HCT116 (cell line): Measurements from ENCODE around the gene PRSS27. TPM values are rescaled to one million over a fixed set of nuclear protein-coding genes. Genes with fewer than 3 reads are reported as not detected.

Experiments
- ATAC-seq: fragments of 200-7000 bp; cut with Tn5 transposase; 2 replicates; pipeline ENCODE4 v1.9.1; 2020; ENCODE audit warnings: mild to moderate bottlenecking, moderate library complexity
- BruUV-seq: library from RNA; stranded (reverse); fragments of 400-500 nt; replicated peaks from 2 replicates; lab custom pipeline; 2021; lab: Mats Ljungman, UMichigan
- CTCF ChIA-PET: fragments of 300-600 bp; sonication (Branson Sonifier 250); formaldehyde crosslinking; loops from one replicate; lab custom pipeline; 2021; ENCODE audit warnings: antibody characterized with exemption; lab: Charles Lee
- POLR2A ChIA-PET: fragments of 300-600, 350-600 bp; sonication (Branson Sonifier 250); formaldehyde crosslinking; loops from one replicate; lab custom pipeline; 2021; ENCODE audit warnings: antibody characterized with exemption; lab: Charles Lee
- RAD21 ChIA-PET, 2 experiments: fragments of 300-600 bp; sonication (Branson Sonifier 250); formaldehyde crosslinking; loops; one replicate each; lab custom pipeline; 2023; ENCODE audit warnings: low total read pairs in 2 of 2; ENCODE audit not compliant: uncharacterized antibody in 2 of 2, unreplicated experiment in 2 of 2, low non-redundant PET in 1 of 2; lab: Charles Lee
- DNase-seq: peaks from one replicate; pipeline ENCODE4 v3.0.0-alpha.2; 2010; ENCODE audit warnings: low read depth, low spot score
- H2AFZ ChIP-seq: fragments of 200-600 bp; shearing (Covaris generic), sonication (generic); 2 replicates; pipeline ENCODE4 v1.6.1; 2017; ENCODE audit warnings: low read depth, mixed run types, mixed read lengths, antibody characterized with exemption, low read length; ENCODE audit not compliant: poor library complexity, severe bottlenecking
- H3K27ac ChIP-seq: 2 replicates; pipeline ENCODE4 v1.5.1; 2012; ENCODE audit warnings: low read depth, low read length
- H3K27me3 ChIP-seq: fragments of 200-600 bp; sonication (generic); 2 replicates; pipeline ENCODE4 v1.6.1; 2016; ENCODE audit warnings: mixed run types, low read length, mixed read lengths; ENCODE audit not compliant: insufficient read depth
- H3K36me3 ChIP-seq, 2 experiments: fragments of 200-500 bp in 1 of 2; fragments of 200-600 bp in 1 of 2; sonication (Bioruptor generic) in 1 of 2; sonication (generic) in 1 of 2; 2 replicates each; pipeline versions ENCODE4 v1.5.1 to v1.6.1; 2014 to 2016; ENCODE audit warnings: low read length in 2 of 2, inconsistent platforms in 1 of 2, mixed read lengths in 1 of 2, mixed run types in 1 of 2; ENCODE audit not compliant: insufficient read depth in 2 of 2, control insufficient read depth in 1 of 2
- H3K4me1 ChIP-seq, 2 experiments: fragments of 200-600 bp in 1 of 2; sonication (generic) in 1 of 2; 2 replicates each; pipeline versions ENCODE4 v1.5.1 to v1.6.1; 2012 to 2017; ENCODE audit warnings: low read length in 2 of 2, inconsistent platforms in 1 of 2, mild to moderate bottlenecking in 1 of 2, mixed read lengths in 1 of 2, mixed run types in 1 of 2, moderate library complexity in 1 of 2; ENCODE audit not compliant: insufficient read depth in 2 of 2, control insufficient read depth in 1 of 2
- H3K4me2 ChIP-seq: fragments of 200-600 bp; sonication (generic); 2 replicates; pipeline ENCODE4 v1.6.1; 2017; ENCODE audit warnings: mixed run types, low read length, mixed read lengths
- H3K4me3 ChIP-seq, 2 experiments: fragments of 200-600 bp in 1 of 2; sonication (generic) in 1 of 2; replicated peaks in 1 of 2; 2 replicates each; pipeline ENCODE4 v1.5.1; 2011 to 2016; ENCODE audit warnings: low read length in 2 of 2, control low read depth in 1 of 2, low read depth in 1 of 2, mild to moderate bottlenecking in 1 of 2, mixed read lengths in 1 of 2, mixed run types in 1 of 2
- H3K79me2 ChIP-seq: fragments of 200-600 bp; sonication (generic); 2 replicates; pipeline ENCODE4 v1.6.1; 2017; ENCODE audit warnings: mild to moderate bottlenecking, mixed run types, low read length, moderate library complexity, mixed read lengths; ENCODE audit not compliant: insufficient read depth
- H3K9ac ChIP-seq: fragments of 200-600 bp; sonication (generic); 2 replicates; pipeline ENCODE4 v1.6.1; 2016; ENCODE audit warnings: low read length, mixed read lengths
- H3K9me2 ChIP-seq: fragments of 200-600 bp; sonication (generic), shearing (Covaris generic); 2 replicates; pipeline ENCODE4 v1.6.1; 2017; ENCODE audit warnings: mixed run types, mild to moderate bottlenecking, moderate library complexity; ENCODE audit not compliant: insufficient read depth
- H3K9me3 ChIP-seq, 2 experiments: fragments of 200-500 bp in 1 of 2; fragments of 200-600 bp in 1 of 2; sonication (Bioruptor generic) in 1 of 2; sonication (generic) in 1 of 2; 2 replicates each; pipeline ENCODE4 v1.6.1; 2014 to 2017; ENCODE audit warnings: low read length in 2 of 2, mixed read lengths in 2 of 2, inconsistent platforms in 1 of 2, low read depth in 1 of 2, mild to moderate bottlenecking in 1 of 2, mixed run types in 1 of 2, moderate library complexity in 1 of 2; ENCODE audit not compliant: control insufficient read depth in 1 of 2, insufficient read depth in 1 of 2
- H4K20me1 ChIP-seq: fragments of 200-600 bp; sonication (generic), shearing (Covaris generic); 2 replicates; pipeline ENCODE4 v1.6.1; 2017; ENCODE audit warnings: mixed run types, mild to moderate bottlenecking, moderate library complexity; ENCODE audit not compliant: insufficient read depth
- ATF3 ChIP-seq: IDR thresholded peaks from 2 replicates; pipeline ENCODE4 v1.6.1; 2012
- CTCF ChIP-seq, 3 experiments: fragments of 200-600 bp in 1 of 3; sonication (generic) in 1 of 3; IDR thresholded peaks in 2 of 3; conservative IDR thresholded peaks in 1 of 3; 2 replicates each; pipeline ENCODE4 v1.5.1; 2012 to 2017; ENCODE audit warnings: low read depth in 2 of 3, low read length in 2 of 3, antibody characterized with exemption in 1 of 3, borderline replicate concordance in 1 of 3, control low read depth in 1 of 3, mild to moderate bottlenecking in 1 of 3, mixed read lengths in 1 of 3, mixed run types in 1 of 3, moderate library complexity in 1 of 3; ENCODE audit not compliant: insufficient read depth in 1 of 3
- EGR1 ChIP-seq: IDR thresholded peaks from 2 replicates; pipeline ENCODE4 v1.6.1; 2012; ENCODE audit warnings: low read depth
- ELF1 ChIP-seq: IDR thresholded peaks from 2 replicates; pipeline ENCODE4 v1.6.1; 2012; ENCODE audit warnings: low read depth, borderline replicate concordance
- EZH2phosphoT487 ChIP-seq: fragments of 200-600 bp; IDR thresholded peaks from 2 replicates; pipeline ENCODE4 v1.6.1; 2018; ENCODE audit warnings: antibody characterized with exemption, borderline replicate concordance
- JUND ChIP-seq: IDR thresholded peaks from 2 replicates; pipeline ENCODE4 v1.6.1; 2012
- POLR2AphosphoS5 ChIP-seq: IDR thresholded peaks from 2 replicates; pipeline ENCODE4 v1.6.1; 2011; ENCODE audit warnings: mild to moderate bottlenecking, low read depth, low read length, moderate library complexity
- RAD21 ChIP-seq: IDR thresholded peaks from 2 replicates; pipeline ENCODE4 v1.6.1; 2012; ENCODE audit warnings: low read depth, mild to moderate bottlenecking
- REST ChIP-seq: IDR thresholded peaks from 2 replicates; pipeline ENCODE4 v1.6.1; 2012; ENCODE audit warnings: low read depth
- ZBTB33 ChIP-seq: IDR thresholded peaks from 2 replicates; pipeline ENCODE4 v1.6.1; 2011; ENCODE audit warnings: mild to moderate bottlenecking, low read length, moderate library complexity; ENCODE audit not compliant: insufficient replicate concordance; ENCODE audit errors: extremely low read depth
- ZFX ChIP-seq: fragments of 450-650 bp; IDR thresholded peaks from 2 replicates; pipeline ENCODE4 v1.6.1; 2017
- intact Hi-C: fragments of 100-400 bp; cut with micrococcal nuclease; formaldehyde crosslinking; loops from 2 replicates; pipeline ENCODE4 v1.10.0; 2022
- total RNA-seq: library from RNA; stranded (reverse); gene quantifications from one replicate; pipeline ENCODE4 v1.2.1, GENCODE V29; 2021; ENCODE audit not compliant: unreplicated experiment

The PRSS27 gene
- total RNA-seq, 1 experiment from 2014 or later: 3.3 TPM

- TF ChIP-seq POLR2AphosphoS5 (no peak), ZFX (no peak), ATF3 (no peak), ZBTB33 (no peak), REST (no peak), JUND (no peak), CTCF (IDR thresholded peaks at IDR 0.05 in 2 of 3, conservative IDR thresholded peaks at IDR 0.05 in 1 of 3; ENCODE audit: borderline replicate concordance in 1 of 3, insufficient read depth in 1 of 3, low read depth in 2 of 3, low read length in 2 of 3) (no peak), ELF1 (no peak), EZH2phosphoT487 (no peak), EGR1 (no peak), RAD21 (no peak)
- TF ChIP-seq, all 23 proteins: peak for 0
- no peak overlapping the region for H2AFZ ChIP-seq
- DNase-seq (no peak), ATAC-seq (peak; percentile 17; the same call in 1 of the 2 replicates)
- intact Hi-C loops: no loop called here
- H3K79me2 ChIP-seq: no peaks in the 10 kb centered on the region
- H3K4me2 ChIP-seq: no peak overlapping the region
- no peaks in the 10 kb centered on the region for H3K27me3 ChIP-seq
- RAD21 ChIA-PET: no interaction called here
- H3K9me3 ChIP-seq: no peaks in the 10 kb centered on the region
- CTCF ChIA-PET: no interaction called here
- no peak overlapping the region for H3K4me3 ChIP-seq
- no peaks in the 10 kb centered on the region for H4K20me1 ChIP-seq
- H3K4me1 ChIP-seq: no peaks in the 10 kb centered on the region
- no TSS peak for BruUV-seq
- H3K27ac ChIP-seq: no peak overlapping the region
- H3K9ac ChIP-seq: no peak overlapping the region
- H3K9me2 ChIP-seq: no peaks in the 10 kb centered on the region
- H3K36me3 ChIP-seq: 0 out of 4 replicates have a peak, but pooled peaks cover 3 to 4% of the 10 kb centered on the region in 2 experiments
- POLR2A ChIA-PET: no interaction called here
Observed at GRCh38 chr16:2711370-2712062, 8.5 kb downstream of the PRSS27 start.
